ENCODE measurements around the gene CNIH3. TPM values are rescaled to one million over a fixed set of nuclear protein-coding genes. Genes with fewer than 3 reads are reported as not detected.

Gene CNIH3
- total and polyA plus RNA-seq, 2 of the 4 experiments (the other 2 are of a cell fraction): 2.0 to 2.9 TPM

- no peak for TF ChIP-seq ELK1 (IDR thresholded peaks at IDR 0.05; ENCODE audit: borderline replicate concordance, low read depth, low read length)
These were observed 1.6 kb downstream of the CNIH3 start (continued) for GRCh38 chr1:224617410-224618355.

DNA sequence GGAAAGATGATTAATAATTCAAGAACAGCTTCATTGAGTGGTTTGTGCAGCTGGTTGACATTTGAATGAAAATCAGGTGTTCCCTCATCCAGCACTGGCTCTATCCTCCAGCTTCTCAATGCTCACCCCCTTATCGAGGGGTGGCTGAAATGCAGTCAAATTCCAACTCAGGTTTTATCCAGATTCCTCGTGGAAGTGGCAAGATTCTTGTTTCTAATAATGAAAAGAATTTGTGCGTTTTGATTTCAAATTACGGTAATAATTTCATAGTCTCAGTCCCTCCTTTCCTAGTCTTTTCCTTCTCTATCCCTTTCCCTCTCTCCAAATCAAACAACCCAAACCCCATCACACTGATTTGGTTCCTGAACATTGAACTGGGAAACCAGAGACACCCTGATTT lies 3.1 kb downstream of the CNIH3 start:
- in situ Hi-C loops (cut with MboI; ENCODE audit: low sequenced_read_pairs): no loop called here

More for the DNA sequence above, 3.1 kb downstream of the CNIH3 start:
- ChIA-PET CTCF (no interaction called here), POLR2A (ENCODE audit: unreplicated experiment) (no interaction called here)
- H3K79me1 ChIP-seq (ENCODE audit: low read depth in 1 of 2, low read length in 2 of 2): peaks cover 0 to 35% of the 10 kb centered on the region in 2 experiments; a peak in 2 of 4 replicates
- no peak overlapping the region for H4K8ac ChIP-seq (ENCODE audit: low read depth in 2 of 2, low read length in 2 of 2)
- H4K20me1 ChIP-seq (ENCODE audit: insufficient read depth, low read length): peaks cover 3% of the 10 kb centered on the region; the same call in 1 of the 2 replicates
- H3K9me3 ChIP-seq (ENCODE audit: control insufficient read depth, insufficient read depth, low read length): no peaks in the 10 kb centered on the region
- no TSS peak for BruUV-seq (replicated peaks)
- no peak overlapping the region for H2AK5ac ChIP-seq (ENCODE audit: low read depth, low read length)
- no peak overlapping the region for H4K5ac ChIP-seq (ENCODE audit: low read depth, low read length)
- H3K23ac ChIP-seq (ENCODE audit: low read depth, low read length): no peak overlapping the region; the same call in 1 of the 2 replicates
- H2AK9ac ChIP-seq (replicated peaks; ENCODE audit: low read depth, low read length, poor library complexity): no peak overlapping the region
- no peak overlapping the region for H2BK120ac ChIP-seq (ENCODE audit: low read depth, low read length)
- no peak overlapping the region for H2BK15ac ChIP-seq (ENCODE audit: low read depth, low read length)
- H3K9ac ChIP-seq (ENCODE audit: low read depth, low read length): no peak overlapping the region
- no peak for TF ChIP-seq SMC3 (IDR thresholded peaks at IDR 0.05; ENCODE audit: low read depth, low read length)
- TF ChIP-seq POLR2A (IDR thresholded peaks at IDR 0.05; ENCODE audit: low read depth, low read length): no peak
- no peak for TF ChIP-seq ELK1 (IDR thresholded peaks at IDR 0.05; ENCODE audit: borderline replicate concordance, low read depth, low read length)
- no peak for TF ChIP-seq CEBPB (IDR thresholded peaks at IDR 0.05; ENCODE audit: low read depth, low read length)
- TF ChIP-seq CHD1 (IDR thresholded peaks at IDR 0.05; ENCODE audit: low read depth, low read length): no peak
- TF ChIP-seq CTCF (conservative IDR thresholded peaks at IDR 0.05; ENCODE audit: low read depth, low read length): no peak
- TF ChIP-seq RFX5 (IDR thresholded peaks at IDR 0.05; ENCODE audit: low read depth, low read length): no peak
- no peak for TF ChIP-seq USF2 (IDR thresholded peaks at IDR 0.05; ENCODE audit: low read depth, low read length)
- H2AFZ ChIP-seq (replicated peaks; ENCODE audit: low read length, poor library complexity): no peak overlapping the region
- no peak for DNase-seq
- H3K27ac ChIP-seq (ENCODE audit: insufficient read depth, low read length): no peak overlapping the region
- H4K91ac ChIP-seq (ENCODE audit: insufficient read depth, low read depth, low read length): no peak overlapping the region
- no peak overlapping the region for H3K4me2 ChIP-seq (ENCODE audit: low read depth, low read length)
- WGBS, 2 experiments (ENCODE audit: extremely low coverage in 2 of 2, insufficient read length in 1 of 2): no CpG with 5 or more reads among the region's 4 CpGs
- H3K14ac ChIP-seq (replicated peaks; ENCODE audit: low read depth, low read length): no peak overlapping the region
- no peak overlapping the region for H3K18ac ChIP-seq (ENCODE audit: low read depth, low read length)
- peaks cover 15% of the 10 kb centered on the region for H3K4me1 ChIP-seq (ENCODE audit: control insufficient read depth, insufficient read depth, low read length)
- H2BK20ac ChIP-seq (ENCODE audit: low read depth, low read length): peak overlapping the region; percentile 12; the same call in 1 of the 2 replicates
- H3K4me3 ChIP-seq (ENCODE audit: insufficient read depth, low read depth, low read length): no peak overlapping the region
- H3K9me1 ChIP-seq (ENCODE audit: insufficient read depth, low read length): peaks cover 16% of the 10 kb centered on the region
- no peak overlapping the region for H2BK5ac ChIP-seq (ENCODE audit: low read depth, low read length, poor library complexity, severe bottlenecking)
- no peak for ATAC-seq (ENCODE audit: low read depth)
- H3K36me3 ChIP-seq (ENCODE audit: control insufficient read depth, insufficient read depth, low read length): no peaks in the 10 kb centered on the region
- no peak overlapping the region for H3K56ac ChIP-seq (ENCODE audit: extremely low read depth, insufficient read depth, low read length)
- intact Hi-C loops (cut with micrococcal nuclease): no loop called here
- dilution Hi-C loops (cut with HindIII; ENCODE audit: low sequenced_read_pairs, unreplicated experiment): no loop called here
- no peak overlapping the region for H3K4ac ChIP-seq (ENCODE audit: low read depth, low read length)
- H3K27me3 ChIP-seq (ENCODE audit: control insufficient read depth, insufficient read depth, low read length): peaks cover 34% of the 10 kb centered on the region

Data from IMR-90 (cell line).